HG03097 (cell line): Measurements from ENCODE around the gene OR51B2.
A peak's percentile ranks its signal among the peaks of the same experiment; 100 is the strongest.
"Not testable (repeated sequence)": the region's sequence is repeated elsewhere in the genome, so short reads cannot be mapped to it uniquely, and the experiment has no call there.

Experiments
- ATAC-seq: cut with Tn5 transposase; IDR thresholded peaks from one replicate; pipeline ENCODE4 v1.9.1; 2021; ENCODE audit not compliant: unreplicated experiment, low FRiP score

OR51B2 gene

GRCh38 chr11:5313326-5314023, 10.6 kb downstream of the OR51B2 start:
- not testable (repeated sequence) for ATAC-seq

GRCh38 chr11:5310423-5310822, 13.7 kb downstream of the OR51B2 start:
- no peak for ATAC-seq

GRCh38 chr11:5307256-5308019, 16.7 kb downstream of the OR51B2 start:
- ATAC-seq: no peak

GRCh38 chr11:5304046-5304445, 20.1 kb downstream of the OR51B2 start:
- no peak for ATAC-seq

- no peak for ATAC-seq
Observed at GRCh38 chr11:5303626-5304025, 20.5 kb downstream of the OR51B2 start.

- no peak for ATAC-seq
Observed at GRCh38 chr11:5301846-5302245, 22.3 kb downstream of the OR51B2 start, which contains the start of gene OR51B4. OR51B4 (minus strand) TSS chr11:5301946; CDS start chr11:5301946, 0 bp downstream.

GRCh38 chr11:5300251-5300650, 23.8 kb downstream of the OR51B2 start:
- no peak for ATAC-seq

- no peak for ATAC-seq
Observed at GRCh38 chr11:5298451-5298850, 25.6 kb downstream of the OR51B2 start.

GRCh38 chr11:5297721-5298323, 26.3 kb downstream of the OR51B2 start:
- ATAC-seq: no peak

GRCh38 chr11:5294342-5294995, 29.6 kb downstream of the OR51B2 start:
- not testable (repeated sequence) for ATAC-seq

GRCh38 chr11:5293028-5293427, 31.1 kb downstream of the OR51B2 start:
- ATAC-seq: no peak

GRCh38 chr11:5291207-5291838, 32.8 kb downstream of the OR51B2 start:
- ATAC-seq: peak; percentile 61

- no peak for ATAC-seq
Observed at GRCh38 chr11:5290106-5290505, 34.0 kb downstream of the OR51B2 start.

GRCh38 chr11:5289696-5290095, 34.4 kb downstream of the OR51B2 start:
- no peak for ATAC-seq

- ATAC-seq: no peak
Observed at GRCh38 chr11:5288906-5289550, 35.1 kb downstream of the OR51B2 start.

GRCh38 chr11:5288108-5288905, 35.8 kb downstream of the OR51B2 start:
- no peak for ATAC-seq

GRCh38 chr11:5286901-5287300, 37.2 kb downstream of the OR51B2 start:
- no peak for ATAC-seq

GRCh38 chr11:5286351-5286750, 37.7 kb downstream of the OR51B2 start:
- ATAC-seq: no peak

- ATAC-seq: no peak
Observed at GRCh38 chr11:5285703-5286340, 38.3 kb downstream of the OR51B2 start.
